ENCODE measurements around the gene BTRC.

Gene BTRC

DNA sequence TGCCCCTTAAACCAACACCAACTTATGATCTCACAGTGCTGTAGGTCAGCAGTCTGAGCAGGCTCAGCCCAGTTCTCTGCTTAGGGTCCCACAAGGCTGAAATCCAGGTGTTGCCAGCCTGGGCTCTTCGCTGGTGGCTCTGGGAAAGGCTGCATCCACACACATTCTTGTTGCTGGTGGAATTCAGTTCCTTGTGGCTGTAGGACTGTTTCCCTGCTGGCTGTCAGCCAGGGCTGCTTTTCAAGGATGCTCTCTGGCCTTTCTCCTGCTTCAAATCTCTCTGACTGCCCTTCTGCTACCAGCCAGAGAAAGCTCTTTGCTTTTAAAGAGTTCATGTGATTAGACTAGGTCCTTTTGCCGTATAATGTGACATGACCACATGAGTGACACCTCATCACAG, 218.8 kb downstream of the BTRC start:
- Histone ChIP-seq H3K4me3 (no peak overlapping the region), H3K27ac (no peak overlapping the region)
- DNase-seq (ENCODE audit: low spot score) = no peak
- TF ChIP-seq, protein P1, sequence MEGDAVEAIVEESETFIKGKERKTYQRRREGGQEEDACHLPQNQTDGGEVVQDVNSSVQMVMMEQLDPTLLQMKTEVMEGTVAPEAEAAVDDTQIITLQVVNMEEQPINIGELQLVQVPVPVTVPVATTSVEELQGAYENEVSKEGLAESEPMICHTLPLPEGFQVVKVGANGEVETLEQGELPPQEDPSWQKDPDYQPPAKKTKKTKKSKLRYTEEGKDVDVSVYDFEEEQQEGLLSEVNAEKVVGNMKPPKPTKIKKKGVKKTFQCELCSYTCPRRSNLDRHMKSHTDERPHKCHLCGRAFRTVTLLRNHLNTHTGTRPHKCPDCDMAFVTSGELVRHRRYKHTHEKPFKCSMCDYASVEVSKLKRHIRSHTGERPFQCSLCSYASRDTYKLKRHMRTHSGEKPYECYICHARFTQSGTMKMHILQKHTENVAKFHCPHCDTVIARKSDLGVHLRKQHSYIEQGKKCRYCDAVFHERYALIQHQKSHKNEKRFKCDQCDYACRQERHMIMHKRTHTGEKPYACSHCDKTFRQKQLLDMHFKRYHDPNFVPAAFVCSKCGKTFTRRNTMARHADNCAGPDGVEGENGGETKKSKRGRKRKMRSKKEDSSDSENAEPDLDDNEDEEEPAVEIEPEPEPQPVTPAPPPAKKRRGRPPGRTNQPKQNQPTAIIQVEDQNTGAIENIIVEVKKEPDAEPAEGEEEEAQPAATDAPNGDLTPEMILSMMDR (IDR thresholded peaks at IDR 0.05) = no peak

DNA sequence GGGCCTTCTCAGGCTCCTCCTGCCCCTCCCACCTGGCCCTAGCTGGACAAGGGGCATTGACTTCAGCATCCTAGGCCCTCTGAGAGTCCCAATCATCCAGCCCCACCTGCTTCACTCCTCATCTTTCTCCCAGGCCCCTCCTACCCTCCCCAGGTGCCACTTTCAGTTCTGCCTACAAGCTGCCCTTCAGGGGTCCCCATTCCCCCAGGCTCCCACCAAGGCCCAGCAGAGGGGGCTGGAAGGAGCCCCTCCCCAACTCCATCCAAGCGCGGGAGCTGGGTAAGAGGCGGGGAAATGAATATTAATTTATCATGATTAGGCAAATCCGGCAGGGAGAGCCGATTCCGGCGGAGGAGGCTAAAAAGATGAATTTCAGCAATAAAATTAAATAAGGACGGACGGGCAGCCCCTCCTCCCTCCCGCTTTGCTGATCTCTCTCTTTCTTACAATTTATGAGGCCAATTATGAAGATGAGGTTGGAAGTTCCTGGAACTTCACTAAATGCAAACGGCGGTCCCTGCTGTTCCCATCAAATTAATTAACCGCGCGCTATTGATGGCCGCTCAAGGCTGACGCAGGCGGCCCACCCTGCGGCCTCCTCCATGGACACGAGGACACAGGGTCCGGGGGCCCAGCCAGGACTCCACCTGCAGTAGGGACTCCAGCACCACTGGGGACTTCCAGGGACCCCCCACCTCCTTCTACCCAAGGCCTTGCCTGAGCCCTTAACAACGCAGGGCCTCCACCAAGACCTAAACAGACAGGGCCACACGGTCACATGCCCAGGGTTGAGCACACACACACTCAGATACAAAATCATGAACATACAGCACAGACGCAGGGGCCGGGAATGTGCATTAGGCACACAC, 220.2 kb downstream of the BTRC start:
- no peak for DNase-seq (ENCODE audit: low spot score)
- Histone ChIP-seq H3K4me3 (no peak overlapping the region), H3K27ac (no peak overlapping the region)
- TF ChIP-seq, protein P1 (IDR thresholded peaks at IDR 0.05) = no peak

DNA sequence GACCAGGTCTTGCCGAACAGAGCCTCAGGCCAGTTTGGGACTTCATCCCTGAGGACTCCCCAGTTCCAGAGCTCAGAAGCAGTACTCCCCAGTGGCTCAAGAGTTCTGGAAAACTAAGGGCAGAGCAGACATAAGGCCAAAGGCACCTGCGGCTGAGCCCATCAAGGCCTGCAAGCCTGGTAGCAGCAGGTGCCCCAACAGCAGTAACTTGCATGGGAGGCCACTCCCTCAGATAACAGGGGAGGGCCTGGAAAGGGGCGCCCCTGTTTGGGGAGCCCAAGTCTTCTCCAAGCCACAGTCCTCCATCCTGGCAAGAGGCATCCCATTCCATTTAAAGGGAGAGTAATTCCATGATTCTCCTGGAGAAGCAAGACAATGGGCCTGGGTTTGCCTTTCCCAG, 221.1 kb downstream of the BTRC start:
- Histone ChIP-seq H3K27ac (no peak overlapping the region), H3K4me3 (no peak overlapping the region)
- DNase-seq (ENCODE audit: low spot score) = no peak
- TF ChIP-seq, protein P1 (IDR thresholded peaks at IDR 0.05) = no peak

DNA sequence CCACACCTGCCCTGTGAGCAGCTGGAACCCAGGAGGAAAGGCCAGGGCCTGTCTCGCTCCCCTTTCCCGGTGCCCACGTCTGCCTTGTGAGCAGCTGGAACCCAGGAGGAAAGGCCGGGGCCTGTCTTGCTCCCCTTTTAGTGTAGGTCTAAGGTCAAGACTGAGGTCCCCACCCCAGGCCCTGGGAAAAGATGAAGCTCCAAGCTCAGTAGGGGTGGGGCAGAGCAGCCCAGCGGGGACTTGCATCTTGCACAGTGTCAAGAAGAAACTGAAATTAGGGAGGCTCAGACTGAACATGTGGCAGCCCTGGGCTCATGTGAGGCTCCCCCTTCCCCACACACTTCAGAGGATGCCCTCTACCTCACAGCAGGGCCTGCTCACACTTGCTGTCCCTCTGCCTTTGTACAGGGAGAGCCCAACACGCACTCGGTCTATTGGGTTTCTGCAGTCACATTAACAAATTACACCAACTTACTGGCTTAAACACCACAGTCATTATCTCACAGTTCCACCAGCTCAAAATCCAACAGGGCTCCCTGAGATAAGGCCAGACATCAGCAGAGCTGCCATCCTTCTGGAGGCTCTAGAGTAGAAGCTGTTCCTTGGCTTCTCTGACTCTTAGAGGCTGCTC, 221.7 kb downstream of the BTRC start:
- DNase-seq (ENCODE audit: low spot score) = no peak
- Histone ChIP-seq H3K27ac (no peak overlapping the region), H3K4me3 (no peak overlapping the region)
- TF ChIP-seq, protein P1 (IDR thresholded peaks at IDR 0.05) = no peak

DNA sequence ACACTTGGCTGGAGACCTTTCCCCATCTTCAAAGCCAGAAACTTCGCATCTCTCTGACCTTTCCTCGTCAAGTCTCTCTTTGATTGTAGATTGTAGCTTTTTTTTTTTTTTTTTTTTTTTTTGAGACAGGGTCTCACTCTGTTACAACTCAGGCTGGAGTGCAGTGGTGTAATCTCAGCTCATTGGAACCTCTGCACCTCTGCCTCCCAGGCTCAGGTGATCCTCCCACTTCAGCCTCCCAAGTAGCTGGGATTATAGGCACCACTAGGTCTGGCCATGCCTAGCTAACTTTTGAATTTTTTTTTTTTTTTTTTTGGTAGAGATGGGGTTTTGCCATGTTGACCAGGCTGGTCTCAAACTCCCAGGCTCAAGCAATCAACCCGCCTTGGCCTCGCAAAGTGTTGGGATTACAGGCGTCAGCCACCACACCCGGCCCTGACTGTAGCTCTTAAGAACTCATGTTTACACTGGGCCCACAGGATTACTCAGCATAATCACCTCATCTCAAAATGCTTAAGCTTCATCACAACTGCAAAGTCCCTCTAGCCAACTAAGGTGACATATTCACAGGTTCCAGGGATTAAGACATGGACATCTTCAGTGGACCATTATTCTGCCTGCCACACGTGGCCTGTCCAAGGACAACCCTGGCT, 222.4 kb downstream of the BTRC start:
- TF ChIP-seq, protein P1 (IDR thresholded peaks at IDR 0.05) = no peak
- Histone ChIP-seq H3K27ac (no peak overlapping the region), H3K4me3 (no peak overlapping the region)
- no peak for DNase-seq (ENCODE audit: low spot score)

DNA sequence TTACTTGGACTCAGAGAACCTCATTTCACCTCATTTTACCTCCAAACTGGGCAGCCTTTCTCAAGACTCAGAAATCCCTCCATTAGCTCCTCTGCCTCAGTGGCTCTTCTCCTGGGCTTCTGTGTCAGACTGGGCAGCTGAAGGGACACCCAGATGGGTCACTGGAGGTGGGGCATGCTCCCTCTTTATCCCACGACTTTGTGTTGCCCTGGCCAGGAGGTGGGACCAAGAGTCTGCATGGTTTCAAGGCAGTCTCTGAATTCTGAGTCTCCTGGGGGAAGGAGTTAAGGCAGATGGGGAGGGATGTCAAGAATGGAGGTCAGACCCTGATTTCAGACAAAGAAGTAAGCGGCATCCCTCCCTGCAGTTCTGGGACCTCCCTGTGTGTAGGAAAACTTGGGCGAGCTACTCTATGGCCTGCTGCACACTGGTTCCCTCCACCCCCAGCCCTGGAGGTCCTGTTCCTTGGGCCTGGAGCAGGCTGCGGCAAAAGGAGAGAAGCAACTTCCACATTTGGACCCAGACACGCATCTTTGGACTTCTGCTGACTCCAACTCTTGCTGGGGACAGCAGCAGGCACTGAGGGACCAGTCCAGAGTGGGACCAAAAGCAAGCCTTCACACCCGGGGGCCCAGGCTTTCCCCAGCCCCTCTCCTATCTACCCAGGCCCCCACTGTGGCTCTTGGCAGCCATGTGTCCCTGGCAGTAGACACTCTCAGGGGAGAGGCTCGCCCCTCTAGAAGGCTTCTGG, 223.3 kb downstream of the BTRC start:
- DNase-seq (ENCODE audit: low spot score) = no peak
- no peak overlapping the region for H3K27ac ChIP-seq
- TF ChIP-seq, protein P1 (IDR thresholded peaks at IDR 0.05) = no peak
- H3K4me3 ChIP-seq = no peak overlapping the region

Data from coronary artery (tissue), 2 donors.